B cell (primary cell): ENCODE data around the gene SLC43A3. TPM values are rescaled to one million over a fixed set of nuclear protein-coding genes. Genes with fewer than 3 reads are reported as not detected.

Experiments
- ATAC-seq: fragments of 200-7000 bp; cut with Tn5 transposase; one replicate; pipeline ENCODE4 v1.10.0; 2021; ENCODE audit warnings: low read depth, mild to moderate bottlenecking, moderate number of reproducible peaks, moderate library complexity
- CTCF ChIA-PET: fragments of 350-600 bp; sonication (Branson Sonifier 250); formaldehyde crosslinking; loops from one replicate; lab custom pipeline; 2021; ENCODE audit warnings: antibody characterized with exemption, inconsistent platforms; lab: Charles Lee
- POLR2A ChIA-PET: fragments of 350-600 bp; sonication (Branson Sonifier 250); formaldehyde crosslinking; loops from one replicate; lab custom pipeline; 2021; ENCODE audit warnings: antibody characterized with exemption; lab: Charles Lee
- DNase-seq: peaks from one replicate; pipeline ENCODE4 v3.0.0; 2013
- H2AFZ ChIP-seq: 2 replicates; pipeline ENCODE4 v1.6.1; 2012; ENCODE audit warnings: mild to moderate bottlenecking, low read depth, low read length; ENCODE audit not compliant: insufficient read depth, poor library complexity, severe bottlenecking
- H3K27ac ChIP-seq, 2 donors: 1 replicate in 1 of 2; 2 replicates in 1 of 2; pipeline ENCODE4 v1.5.1; 2012 to 2013; ENCODE audit warnings: low read length in 2 of 2, mild to moderate bottlenecking in 2 of 2, moderate library complexity in 1 of 2
- H3K27me3 ChIP-seq, 4 experiments: fragments of 200-600 bp in 1 of 4; sonication (generic) in 1 of 4; replicated peaks in 1 of 4; 1 replicate in 2 of 4; 2 replicates in 2 of 4; pipeline versions ENCODE4 v1.6.1 to v1.7.0; 2013 to 2016; ENCODE audit warnings: low read length in 3 of 4, mild to moderate bottlenecking in 2 of 4, mixed read lengths in 1 of 4, moderate library complexity in 1 of 4; ENCODE audit not compliant: insufficient read depth in 4 of 4, control insufficient read depth in 3 of 4; ENCODE audit errors: control extremely low read depth in 1 of 4
- H3K36me3 ChIP-seq, 2 experiments: replicated peaks in 1 of 2; 1 replicate in 1 of 2; 2 replicates in 1 of 2; pipeline versions ENCODE4 v1.6.1 to v1.7.1; 2013; ENCODE audit warnings: low read length in 1 of 2; ENCODE audit not compliant: insufficient read depth in 2 of 2, control insufficient read depth in 1 of 2; ENCODE audit errors: control extremely low read depth in 1 of 2, extremely low read depth in 1 of 2
- H3K4me1 ChIP-seq, 2 donors: fragments of 200-600 bp in 1 of 2; sonication (generic) in 1 of 2; 1 replicate in 1 of 2; 2 replicates in 1 of 2; pipeline versions ENCODE4 v1.5.1 to v1.6.1; 2013 to 2017; ENCODE audit warnings: low read length in 2 of 2; ENCODE audit not compliant: control insufficient read depth in 2 of 2, insufficient read depth in 2 of 2
- H3K4me2 ChIP-seq: replicated peaks from 2 replicates; pipeline ENCODE3; 2012; ENCODE audit warnings: mild to moderate bottlenecking, low read depth, low read length; ENCODE audit not compliant: poor library complexity, severe bottlenecking
- H3K4me3 ChIP-seq, 5 experiments: fragments of 200-600 bp in 1 of 5; sonication (generic) in 1 of 5; 1 replicate in 3 of 5; 2 replicates in 2 of 5; pipeline versions ENCODE4 v1.5.1 to v1.7.0; 2011 to 2016; ENCODE audit warnings: low read length in 4 of 5, mild to moderate bottlenecking in 4 of 5, low read depth in 2 of 5, control low read depth in 1 of 5, moderate library complexity in 1 of 5; ENCODE audit not compliant: insufficient read depth in 1 of 5; ENCODE audit errors: control extremely low read depth in 1 of 5, extremely low read depth in 1 of 5
- H3K79me2 ChIP-seq: fragments of 200-600 bp; sonication (generic); one replicate; pipeline ENCODE4 v1.6.0; 2016; ENCODE audit warnings: low read length; ENCODE audit not compliant: control insufficient read depth, insufficient read depth
- H3K9ac ChIP-seq: fragments of 200-600 bp; sonication (generic); 2 replicates; pipeline ENCODE4 v1.6.1; 2017; ENCODE audit warnings: mild to moderate bottlenecking, low read length, moderate library complexity
- H3K9me3 ChIP-seq, 3 donors: one replicate each; pipeline versions ENCODE4 v1.6.1 to v1.7.1; 2013; ENCODE audit warnings: low read length in 2 of 3; ENCODE audit not compliant: control insufficient read depth in 2 of 3, insufficient read depth in 1 of 3; ENCODE audit errors: control extremely low read depth in 1 of 3
- H4K20me1 ChIP-seq: 2 replicates; pipeline ENCODE4 v1.6.0; 2012; ENCODE audit warnings: mild to moderate bottlenecking, low read length; ENCODE audit not compliant: insufficient read depth, control insufficient read depth, poor library complexity, severe bottlenecking
- H3K27ac Mint-ChIP-seq: one replicate; pipeline ENCODE4 v1.8.0; 2021; ENCODE audit warnings: mixed read lengths
- H3K27me3 Mint-ChIP-seq: one replicate; pipeline ENCODE4 v1.8.0; 2021; ENCODE audit warnings: mixed read lengths
- H3K4me1 Mint-ChIP-seq: one replicate; pipeline ENCODE4 v1.8.0; 2021; ENCODE audit warnings: mixed read lengths
- H3K4me3 Mint-ChIP-seq: one replicate; pipeline ENCODE4 v1.8.0; 2021; ENCODE audit warnings: mixed read lengths
- H3K9me3 Mint-ChIP-seq: one replicate; pipeline ENCODE4 v1.8.0; 2022; ENCODE audit warnings: mixed read lengths; ENCODE audit not compliant: insufficient read depth
- EZH2 ChIP-seq: IDR thresholded peaks from 2 replicates; pipeline ENCODE4 v1.6.1; 2012; ENCODE audit warnings: borderline replicate concordance, low read depth, mild to moderate bottlenecking, moderate library complexity, low read length; ENCODE audit not compliant: insufficient read depth, poor library complexity, severe bottlenecking
- WGBS: methylation state at CpG from one replicate; pipeline ENCODE4 v1.1.5; 2013; ENCODE audit warnings: missing lambda C conversion rate; ENCODE audit not compliant: insufficient coverage; 5-methylcytosine and 5-hydroxymethylcytosine counted together
- intact Hi-C: fragments of 100-400 bp; cut with micrococcal nuclease; formaldehyde crosslinking; loops from one replicate; pipeline ENCODE4 v1.10.0; 2022
- polyA plus RNA-seq: library from polyadenylated mRNA; depleted of rRNA; stranded (reverse); fragments of >200 nt; gene quantifications from 2 replicates; pipeline ENCODE4 v1.2.3, GENCODE V29; 2012
- total RNA-seq, 2 donors: library from RNA; stranded (reverse); fragments of 120-200 nt in 1 of 2; gene quantifications; 1 replicate in 1 of 2; 2 replicates in 1 of 2; pipeline versions ENCODE4 v1.2.3 to v1.2.4, GENCODE V29; 2013 to 2022
- TF ChIP-seq, protein P1 (sequence below): fragments of 200-600 bp; IDR thresholded peaks from one replicate; pipeline ENCODE4 v1.8.0; 2022; ENCODE audit warnings: antibody characterized with exemption, mild to moderate bottlenecking

SLC43A3 gene
- total and polyA plus RNA-seq, 2 donors (not counting 1 experiment from before 2014, with no cell fraction given): 7.6 to 20.9 TPM

DNA sequence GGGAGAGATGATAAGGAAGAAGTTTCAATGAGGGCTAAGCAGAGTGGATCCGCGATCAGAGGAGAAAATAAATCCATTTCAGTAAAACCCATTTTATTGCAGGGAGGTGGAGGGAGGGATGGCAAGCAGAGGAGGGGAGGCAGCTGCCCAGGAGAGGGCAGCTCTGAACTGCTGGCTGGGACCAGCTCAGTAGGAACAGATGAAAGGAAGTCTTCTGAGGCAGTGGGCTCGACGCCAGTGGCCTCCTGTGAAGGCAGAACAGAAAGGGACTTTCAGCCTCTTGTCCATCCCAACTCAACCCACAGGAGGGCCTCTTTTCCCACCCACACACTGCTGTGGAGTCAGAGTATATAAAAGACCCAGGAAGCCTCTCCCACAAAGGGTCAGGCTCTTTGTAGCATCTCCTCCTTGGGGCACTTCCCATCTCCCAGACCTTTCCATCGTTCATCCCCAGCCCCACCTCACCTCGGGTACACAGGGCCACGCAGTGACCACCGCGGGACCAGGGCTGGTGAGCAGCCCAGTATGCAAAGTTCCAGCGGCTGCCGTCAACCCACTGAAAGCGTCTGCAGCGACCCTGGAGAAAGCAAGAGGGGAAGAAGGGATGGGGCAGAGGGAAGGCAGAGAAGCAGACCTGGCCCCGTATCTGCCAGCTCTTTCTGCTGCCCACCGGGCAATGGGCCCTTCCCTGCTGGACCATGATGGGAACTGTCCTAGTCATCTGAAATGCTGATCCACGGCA lies 39.5 kb downstream of the SLC43A3 start:
- intact Hi-C loops: no loop called here
- no peaks in the 10 kb centered on the region for H3K4me1 ChIP-seq
- ChIA-PET POLR2A (no interaction called here), CTCF (no interaction called here)
- no peaks in the 10 kb centered on the region for H3K27me3 ChIP-seq
- ATAC-seq: no peak
- H3K27ac Mint-ChIP-seq: no peak overlapping the region
- no peak overlapping the region for H3K4me3 ChIP-seq
- WGBS: 84% methylated on average over 8 of the region's 16 CpGs
- no peak for DNase-seq
- H3K36me3 ChIP-seq: no peaks in the 10 kb centered on the region
- H3K9me3 Mint-ChIP-seq: no peaks in the 10 kb centered on the region
- TF ChIP-seq, protein P1, sequence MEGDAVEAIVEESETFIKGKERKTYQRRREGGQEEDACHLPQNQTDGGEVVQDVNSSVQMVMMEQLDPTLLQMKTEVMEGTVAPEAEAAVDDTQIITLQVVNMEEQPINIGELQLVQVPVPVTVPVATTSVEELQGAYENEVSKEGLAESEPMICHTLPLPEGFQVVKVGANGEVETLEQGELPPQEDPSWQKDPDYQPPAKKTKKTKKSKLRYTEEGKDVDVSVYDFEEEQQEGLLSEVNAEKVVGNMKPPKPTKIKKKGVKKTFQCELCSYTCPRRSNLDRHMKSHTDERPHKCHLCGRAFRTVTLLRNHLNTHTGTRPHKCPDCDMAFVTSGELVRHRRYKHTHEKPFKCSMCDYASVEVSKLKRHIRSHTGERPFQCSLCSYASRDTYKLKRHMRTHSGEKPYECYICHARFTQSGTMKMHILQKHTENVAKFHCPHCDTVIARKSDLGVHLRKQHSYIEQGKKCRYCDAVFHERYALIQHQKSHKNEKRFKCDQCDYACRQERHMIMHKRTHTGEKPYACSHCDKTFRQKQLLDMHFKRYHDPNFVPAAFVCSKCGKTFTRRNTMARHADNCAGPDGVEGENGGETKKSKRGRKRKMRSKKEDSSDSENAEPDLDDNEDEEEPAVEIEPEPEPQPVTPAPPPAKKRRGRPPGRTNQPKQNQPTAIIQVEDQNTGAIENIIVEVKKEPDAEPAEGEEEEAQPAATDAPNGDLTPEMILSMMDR: no peak
- TF ChIP-seq EZH2: no peak
- H3K27ac ChIP-seq: no peak overlapping the region
- H3K79me2 ChIP-seq: no peaks in the 10 kb centered on the region
- H3K4me1 Mint-ChIP-seq: no peaks in the 10 kb centered on the region
- no peak overlapping the region for H3K4me3 Mint-ChIP-seq
- no peak overlapping the region for H3K9ac ChIP-seq
- H4K20me1 ChIP-seq: no peaks in the 10 kb centered on the region
- H3K27me3 Mint-ChIP-seq: peaks cover 3% of the 10 kb centered on the region
- no peak overlapping the region for H3K4me2 ChIP-seq
- H3K9me3 ChIP-seq: no peaks in the 10 kb centered on the region
- H2AFZ ChIP-seq: no peak overlapping the region

DNA sequence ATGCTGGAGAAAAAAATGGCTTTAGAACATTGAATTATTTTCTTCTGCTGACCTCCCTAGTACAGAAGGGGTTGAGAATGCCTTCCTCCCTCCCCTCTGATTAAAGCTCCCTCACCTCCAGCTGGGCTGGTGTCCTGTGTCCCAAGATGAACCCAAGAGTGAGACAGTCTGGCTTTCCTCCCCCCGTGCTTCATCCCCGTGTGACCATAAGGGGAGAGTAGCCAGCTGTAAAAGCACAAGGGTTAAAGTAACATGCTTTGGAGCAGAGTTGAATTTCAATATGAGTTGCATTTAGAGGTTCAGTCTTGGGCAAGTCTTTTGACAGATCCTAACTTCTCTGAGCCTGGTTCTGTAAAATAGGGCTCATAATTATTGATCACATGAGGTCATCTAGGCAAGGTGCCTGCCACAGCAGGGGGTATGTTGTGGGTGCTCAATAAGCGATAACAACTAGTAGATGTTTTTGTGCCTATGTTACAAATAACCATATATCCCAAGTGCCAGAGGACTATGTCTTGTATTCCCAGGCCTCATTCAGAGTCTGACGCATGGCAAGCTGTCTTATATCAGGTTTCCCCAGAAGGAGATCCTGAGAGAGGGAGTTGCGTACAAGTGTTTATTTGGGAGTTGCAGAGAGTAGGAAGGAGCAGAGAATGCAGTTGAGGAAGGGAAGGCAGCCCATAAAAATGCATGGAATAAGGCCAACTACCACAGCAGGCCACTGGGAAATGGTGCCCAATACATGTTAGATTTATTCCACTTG lies 40.6 kb downstream of the SLC43A3 start:
- Histone ChIP-seq H3K4me2 (no peak overlapping the region), H3K4me1 (no peaks in the 10 kb centered on the region), H3K9ac (no peak overlapping the region), H3K79me2 (no peaks in the 10 kb centered on the region), H3K4me3 (no peak overlapping the region), H3K9me3 (no peaks in the 10 kb centered on the region), H3K27me3 (no peaks in the 10 kb centered on the region), H3K27ac (no peak overlapping the region), H3K36me3 (no peaks in the 10 kb centered on the region), H4K20me1 (no peaks in the 10 kb centered on the region), H2AFZ (no peak overlapping the region)
- 93% methylated on average over 3 of the region's 5 CpGs for WGBS
- TF ChIP-seq, protein P1: no peak
- no peak for TF ChIP-seq EZH2
- no peak overlapping the region for H3K27ac Mint-ChIP-seq
- H3K9me3 Mint-ChIP-seq: no peaks in the 10 kb centered on the region
- H3K27me3 Mint-ChIP-seq: peaks cover 3% of the 10 kb centered on the region
- H3K4me3 Mint-ChIP-seq: no peak overlapping the region
- ATAC-seq (no peak), DNase-seq (no peak)
- POLR2A ChIA-PET: no interaction called here
- CTCF ChIA-PET: no interaction called here
- intact Hi-C loops: no loop called here
- H3K4me1 Mint-ChIP-seq: no peaks in the 10 kb centered on the region
